GM18520 (cell line): ENCODE results near the gene LRRFIP2.
"Not testable (repeated sequence)": the region's sequence is repeated elsewhere in the genome, so short reads cannot be mapped to it uniquely, and the experiment has no call there.

Experiments
- ATAC-seq: cut with Tn5 transposase; IDR thresholded peaks from one replicate; pipeline ENCODE4 v1.9.1; 2021; ENCODE audit not compliant: unreplicated experiment

LRRFIP2 gene

DNA sequence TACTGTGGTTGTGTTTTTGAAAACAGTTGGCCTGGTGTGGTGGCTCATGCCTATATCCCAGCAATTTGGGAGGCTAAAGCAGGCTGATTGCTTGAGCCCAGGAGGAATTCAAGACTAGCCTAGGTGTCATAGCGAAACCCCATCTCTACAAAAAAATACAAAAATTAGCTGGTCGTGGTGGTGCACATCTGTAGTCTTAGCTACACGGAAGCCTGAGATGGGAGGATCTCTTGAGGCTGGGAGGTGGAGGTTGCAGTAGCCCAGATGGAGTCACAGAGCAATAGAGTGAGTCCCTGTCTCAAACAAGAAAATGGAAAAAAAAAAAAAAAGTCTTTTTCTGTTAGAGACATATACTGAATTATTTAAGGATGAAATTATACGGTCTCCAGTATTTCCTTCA is 14.7 kb upstream of the LRRFIP2 start:
- ATAC-seq: no peak

DNA sequence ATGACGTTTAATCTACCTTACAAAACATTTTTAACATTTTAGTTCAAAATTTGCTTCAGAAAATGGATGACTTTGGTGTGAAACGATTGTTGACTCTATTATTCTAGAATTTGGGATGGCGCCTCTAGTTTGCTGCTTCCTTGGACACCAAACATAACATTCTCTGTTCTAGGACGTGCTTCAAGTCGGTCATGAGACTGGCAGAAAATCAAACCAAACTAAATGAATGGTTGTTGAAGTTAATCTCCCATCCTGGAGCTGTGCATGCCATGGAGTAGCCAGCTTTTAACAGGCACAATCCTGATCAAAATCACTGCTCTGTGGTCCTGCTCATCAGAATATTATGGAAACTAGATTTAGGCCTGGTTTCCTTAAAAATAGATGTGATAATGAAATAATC is 9.6 kb upstream of the LRRFIP2 start:
- no peak for ATAC-seq

- ATAC-seq: no peak
Measured at GRCh38 chr3:37183375-37183831, 9.0 kb upstream of the LRRFIP2 start.

GRCh38 chr3:37182816-37183215 is 8.4 kb upstream of the LRRFIP2 start:
- ATAC-seq: no peak

GRCh38 chr3:37181756-37182155 is 7.4 kb upstream of the LRRFIP2 start:
- ATAC-seq: no peak

- ATAC-seq: no peak
Measured at GRCh38 chr3:37179144-37179967, 5.0 kb upstream of the LRRFIP2 start.

GRCh38 chr3:37173806-37174205 is 576 bp downstream of the LRRFIP2 start:
- no peak for ATAC-seq

DNA sequence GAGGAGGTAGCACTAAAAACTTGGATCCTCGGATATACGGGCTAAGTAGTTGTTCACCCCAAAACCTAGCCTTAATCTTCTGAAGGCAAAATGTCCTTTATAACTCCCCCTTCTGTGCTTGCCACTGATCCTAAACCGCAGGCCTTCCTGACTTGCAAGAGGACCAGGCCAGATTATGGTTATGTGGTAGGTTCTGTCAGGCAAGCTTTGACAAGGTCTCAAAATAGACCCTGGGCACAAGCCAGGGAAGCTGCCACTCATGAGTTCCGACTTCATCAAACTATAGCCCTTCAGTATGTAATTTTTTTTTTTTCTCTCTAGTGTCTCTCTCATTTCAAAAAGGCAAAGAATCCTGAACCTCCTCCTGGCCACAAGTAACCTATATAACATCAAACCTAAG is 3.2 kb downstream of the LRRFIP2 start:
- ATAC-seq: no peak

- ATAC-seq: no peak
Measured at GRCh38 chr3:37170513-37170912, 3.9 kb downstream of the LRRFIP2 start.

- no peak for ATAC-seq
Measured at GRCh38 chr3:37170060-37170459, 4.3 kb downstream of the LRRFIP2 start.

DNA sequence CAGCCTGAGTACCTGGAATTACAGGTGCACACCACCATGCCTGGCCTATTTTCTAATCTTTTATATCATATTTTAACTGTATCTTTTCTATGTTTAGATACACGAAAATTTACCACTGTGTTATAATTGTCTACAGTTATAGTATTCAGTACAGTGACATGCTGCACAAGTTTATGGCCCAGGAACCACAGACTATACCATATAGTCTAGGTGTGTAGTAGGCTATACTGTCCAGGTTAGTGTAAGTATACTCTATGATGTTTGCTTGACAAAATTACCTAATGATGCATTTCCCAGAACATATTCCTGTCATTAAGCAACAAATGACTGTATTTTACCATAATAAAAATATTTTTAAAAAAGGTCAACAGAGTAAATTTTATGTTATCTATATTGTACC is 5.5 kb downstream of the LRRFIP2 start:
- no peak for ATAC-seq

DNA sequence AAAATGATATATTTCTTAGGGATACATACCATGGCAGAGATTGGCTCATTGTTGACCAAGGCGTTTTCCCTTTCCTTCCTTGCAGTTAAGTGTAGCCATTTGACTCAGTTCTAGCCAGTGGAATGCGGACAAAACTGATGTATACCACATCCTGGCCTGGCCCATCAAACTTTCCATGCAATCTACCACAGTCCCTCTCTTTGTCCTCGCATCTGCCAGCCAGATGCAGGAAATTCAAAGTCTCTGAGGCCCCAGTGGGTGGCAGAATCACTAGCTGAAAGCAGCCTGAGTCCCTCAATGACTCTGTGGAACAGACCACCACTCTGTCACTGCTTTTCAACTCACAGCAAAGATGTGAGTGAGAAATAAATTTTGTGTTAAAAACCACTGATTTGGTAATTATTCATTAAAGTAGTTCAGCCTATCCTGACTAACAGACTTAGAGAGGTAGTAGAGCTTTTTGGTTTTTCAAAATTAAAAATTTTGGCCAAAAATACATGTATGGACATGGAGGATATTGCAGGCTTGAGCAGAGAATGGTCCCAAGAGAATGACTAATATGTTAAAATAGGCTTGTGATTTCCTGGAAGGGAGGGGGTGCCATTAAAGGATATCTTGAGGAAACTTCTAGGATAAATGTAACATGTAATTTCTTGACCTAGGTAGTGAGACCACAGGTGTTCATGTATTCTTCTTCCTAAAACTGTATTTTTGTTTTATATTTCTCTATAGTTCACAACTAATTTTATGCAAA is 10.9 kb downstream of the LRRFIP2 start:
- peak; percentile 17 for ATAC-seq

DNA sequence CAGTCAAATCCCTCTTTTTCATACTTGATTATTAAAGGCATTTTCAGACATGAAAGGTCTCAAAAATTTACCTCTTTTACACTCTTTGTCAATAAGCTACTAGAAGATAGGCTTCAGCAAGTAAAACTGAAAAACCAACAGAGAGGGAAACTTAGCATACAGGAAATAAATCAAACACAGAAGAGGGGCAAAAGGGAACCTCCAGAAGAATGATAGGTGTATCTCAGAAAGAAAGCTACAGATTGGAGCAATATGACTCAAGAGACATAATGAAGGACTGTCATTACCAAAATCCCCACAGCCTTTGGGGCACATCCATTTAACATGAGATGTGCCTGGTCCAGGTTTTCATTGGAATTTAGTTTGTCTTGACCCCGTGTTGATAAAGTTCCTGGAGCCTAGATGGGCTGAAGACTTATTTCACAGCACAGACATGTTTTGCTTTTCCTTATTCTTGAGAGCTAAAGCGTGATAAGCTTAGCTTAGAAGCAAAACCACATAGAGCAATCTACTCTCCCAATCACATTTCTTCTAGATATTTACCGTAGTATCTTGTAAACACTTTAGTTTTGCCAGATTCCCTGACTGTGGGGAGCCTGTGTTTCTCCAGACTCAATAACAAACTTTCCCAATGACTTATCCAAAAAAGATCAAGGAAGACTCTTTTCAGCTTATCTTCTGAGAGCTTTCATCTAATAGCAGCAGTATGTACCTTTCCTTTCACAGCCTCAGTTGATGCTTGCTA is 11.7 kb downstream of the LRRFIP2 start:
- ATAC-seq: peak; percentile 75

DNA sequence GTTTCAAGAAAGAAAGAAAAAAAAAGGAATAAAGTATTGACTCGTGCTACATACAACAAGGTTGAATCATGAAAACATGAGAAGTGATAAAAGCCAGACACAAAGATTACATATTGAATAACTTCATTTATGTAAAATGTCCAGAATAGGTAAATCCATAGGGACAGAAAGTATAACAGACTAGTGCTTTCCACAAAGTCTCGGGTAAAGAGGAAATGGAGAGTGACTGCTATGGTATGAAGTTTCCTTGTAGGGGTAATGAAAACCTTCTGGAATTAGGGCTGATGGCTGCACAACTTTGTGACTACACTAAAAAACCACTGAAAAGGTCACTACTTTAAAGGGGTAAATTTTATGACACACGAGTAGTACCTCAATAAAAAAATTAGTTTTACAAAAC is 13.0 kb downstream of the LRRFIP2 start:
- no peak for ATAC-seq

DNA sequence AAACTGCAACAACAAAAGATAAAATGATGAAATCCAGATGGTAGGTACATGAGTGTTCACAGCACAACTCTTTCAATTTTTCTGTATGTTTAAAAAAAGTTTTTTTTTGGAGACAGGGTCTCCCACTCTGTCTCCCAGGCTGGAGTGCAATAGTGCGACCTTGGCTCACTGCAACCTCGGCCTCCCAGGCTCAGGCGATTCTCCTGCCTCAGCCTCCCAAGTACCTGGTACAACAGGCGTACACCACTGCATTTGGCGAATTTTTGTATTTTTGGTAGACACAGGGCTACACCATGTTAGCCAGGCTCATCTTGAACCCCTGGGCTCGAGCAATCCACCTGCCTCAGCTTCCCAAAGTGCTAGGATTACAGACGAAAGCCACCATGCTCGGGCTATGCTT is 18.6 kb downstream of the LRRFIP2 start:
- no peak for ATAC-seq

- ATAC-seq: no peak
Measured at GRCh38 chr3:37154668-37155314, 19.6 kb downstream of the LRRFIP2 start.

- no peak for ATAC-seq
Measured at GRCh38 chr3:37150621-37151020, 23.8 kb downstream of the LRRFIP2 start.

DNA sequence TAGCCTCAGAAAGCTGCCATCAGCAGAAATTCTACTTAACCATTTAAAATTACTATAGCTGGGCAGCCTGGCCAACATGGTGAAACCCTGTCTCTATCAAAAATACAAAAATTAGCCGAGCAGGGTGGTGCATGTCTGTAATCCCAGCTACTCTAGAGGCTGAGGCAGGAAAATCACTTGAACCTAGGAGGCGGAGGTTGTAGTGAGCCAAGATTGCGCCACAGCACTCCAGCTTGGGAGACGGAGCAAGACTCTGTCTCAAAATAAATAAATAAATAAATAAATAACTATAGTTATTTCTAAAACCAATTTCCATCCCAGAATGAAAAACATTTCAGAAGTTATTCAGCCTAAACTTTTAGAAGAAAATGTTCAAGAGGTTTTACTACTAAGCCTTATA is 25.1 kb downstream of the LRRFIP2 start:
- ATAC-seq: no peak

DNA sequence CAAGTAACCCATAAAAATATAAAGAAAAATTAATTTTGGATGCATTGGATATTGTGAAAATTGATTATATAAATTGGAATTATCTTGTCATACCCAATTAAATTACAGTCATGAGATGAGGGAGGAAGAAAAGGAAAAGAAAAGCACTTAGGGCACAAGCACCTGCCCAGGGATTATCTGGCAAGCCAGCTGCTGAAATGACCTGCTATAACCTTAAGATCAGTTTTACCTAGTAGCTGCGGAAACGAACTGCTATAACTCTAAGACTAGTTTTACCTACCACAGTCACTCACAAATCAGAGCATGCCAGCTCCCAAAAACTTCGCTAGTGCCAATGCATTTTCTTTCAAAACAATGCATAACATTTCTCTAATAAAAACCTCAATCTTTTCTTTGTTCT is 26.2 kb downstream of the LRRFIP2 start:
- ATAC-seq: no peak

DNA sequence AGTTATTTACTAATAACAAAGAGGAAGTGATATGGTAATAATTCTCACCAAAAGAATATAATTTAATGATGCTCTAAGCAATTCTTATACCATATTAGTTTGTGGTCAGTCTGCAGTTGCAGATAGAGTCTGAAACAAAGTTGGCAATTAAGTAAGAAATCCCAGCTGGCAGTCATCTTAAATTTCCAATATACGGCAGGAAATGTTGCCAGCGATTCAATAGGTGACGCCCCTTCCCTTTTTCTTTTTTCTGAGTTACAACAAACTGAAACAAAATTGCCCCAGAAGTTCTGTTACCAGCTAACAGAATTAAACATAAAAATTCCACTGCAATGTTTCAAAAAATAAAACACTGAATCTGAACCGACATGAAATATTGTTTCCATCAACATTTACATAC is 26.7 kb downstream of the LRRFIP2 start:
- ATAC-seq: no peak

DNA sequence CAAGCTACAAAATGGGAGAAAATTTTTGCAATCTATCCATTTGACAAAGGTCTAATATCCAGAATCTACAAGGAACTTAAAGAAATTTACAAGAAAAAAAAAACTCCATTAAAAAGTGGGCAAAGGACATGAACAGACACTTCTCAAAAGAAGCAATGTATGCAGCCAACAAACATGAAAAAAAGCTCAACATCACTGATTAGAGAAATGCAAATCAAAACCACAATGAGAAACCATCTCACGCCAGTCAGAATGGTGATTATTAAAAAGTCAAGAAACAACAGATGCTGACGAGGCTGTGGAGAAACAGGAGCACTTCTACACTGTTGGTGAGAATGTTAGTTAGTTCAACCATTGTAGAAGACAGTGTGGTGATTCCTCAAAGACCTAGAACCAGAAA is 27.5 kb downstream of the LRRFIP2 start:
- not testable (repeated sequence) for ATAC-seq
